B cell (primary cell): ENCODE measurements around the gene PPL. TPM values are rescaled to one million over a fixed set of nuclear protein-coding genes. Genes with fewer than 3 reads are reported as not detected.

Experiments used
- ATAC-seq: fragments of 200-7000 bp; cut with Tn5 transposase; one replicate; pipeline ENCODE4 v1.10.0; 2021; ENCODE audit warnings: low read depth, mild to moderate bottlenecking, moderate number of reproducible peaks, moderate library complexity
- CTCF ChIA-PET: fragments of 350-600 bp; sonication (Branson Sonifier 250); formaldehyde crosslinking; loops from one replicate; lab custom pipeline; 2021; ENCODE audit warnings: antibody characterized with exemption, inconsistent platforms; lab: Charles Lee
- POLR2A ChIA-PET: fragments of 350-600 bp; sonication (Branson Sonifier 250); formaldehyde crosslinking; loops from one replicate; lab custom pipeline; 2021; ENCODE audit warnings: antibody characterized with exemption; lab: Charles Lee
- DNase-seq: peaks from one replicate; pipeline ENCODE4 v3.0.0; 2013
- H2AFZ ChIP-seq: 2 replicates; pipeline ENCODE4 v1.6.1; 2012; ENCODE audit warnings: mild to moderate bottlenecking, low read depth, low read length; ENCODE audit not compliant: insufficient read depth, poor library complexity, severe bottlenecking
- H3K27ac ChIP-seq, 2 donors: 1 replicate in 1 of 2; 2 replicates in 1 of 2; pipeline ENCODE4 v1.5.1; 2012 to 2013; ENCODE audit warnings: low read length in 2 of 2, mild to moderate bottlenecking in 2 of 2, moderate library complexity in 1 of 2
- H3K27me3 ChIP-seq, 4 experiments: fragments of 200-600 bp in 1 of 4; sonication (generic) in 1 of 4; replicated peaks in 1 of 4; 1 replicate in 2 of 4; 2 replicates in 2 of 4; pipeline versions ENCODE4 v1.6.1 to v1.7.0; 2013 to 2016; ENCODE audit warnings: low read length in 3 of 4, mild to moderate bottlenecking in 2 of 4, mixed read lengths in 1 of 4, moderate library complexity in 1 of 4; ENCODE audit not compliant: insufficient read depth in 4 of 4, control insufficient read depth in 3 of 4; ENCODE audit errors: control extremely low read depth in 1 of 4
- H3K36me3 ChIP-seq, 2 experiments: replicated peaks in 1 of 2; 1 replicate in 1 of 2; 2 replicates in 1 of 2; pipeline versions ENCODE4 v1.6.1 to v1.7.1; 2013; ENCODE audit warnings: low read length in 1 of 2; ENCODE audit not compliant: insufficient read depth in 2 of 2, control insufficient read depth in 1 of 2; ENCODE audit errors: control extremely low read depth in 1 of 2, extremely low read depth in 1 of 2
- H3K4me1 ChIP-seq, 2 donors: fragments of 200-600 bp in 1 of 2; sonication (generic) in 1 of 2; 1 replicate in 1 of 2; 2 replicates in 1 of 2; pipeline versions ENCODE4 v1.5.1 to v1.6.1; 2013 to 2017; ENCODE audit warnings: low read length in 2 of 2; ENCODE audit not compliant: control insufficient read depth in 2 of 2, insufficient read depth in 2 of 2
- H3K4me2 ChIP-seq: replicated peaks from 2 replicates; pipeline ENCODE3; 2012; ENCODE audit warnings: mild to moderate bottlenecking, low read depth, low read length; ENCODE audit not compliant: poor library complexity, severe bottlenecking
- H3K4me3 ChIP-seq, 5 experiments: fragments of 200-600 bp in 1 of 5; sonication (generic) in 1 of 5; 1 replicate in 3 of 5; 2 replicates in 2 of 5; pipeline versions ENCODE4 v1.5.1 to v1.7.0; 2011 to 2016; ENCODE audit warnings: low read length in 4 of 5, mild to moderate bottlenecking in 4 of 5, low read depth in 2 of 5, control low read depth in 1 of 5, moderate library complexity in 1 of 5; ENCODE audit not compliant: insufficient read depth in 1 of 5; ENCODE audit errors: control extremely low read depth in 1 of 5, extremely low read depth in 1 of 5
- H3K79me2 ChIP-seq: fragments of 200-600 bp; sonication (generic); one replicate; pipeline ENCODE4 v1.6.0; 2016; ENCODE audit warnings: low read length; ENCODE audit not compliant: control insufficient read depth, insufficient read depth
- H3K9ac ChIP-seq: fragments of 200-600 bp; sonication (generic); 2 replicates; pipeline ENCODE4 v1.6.1; 2017; ENCODE audit warnings: mild to moderate bottlenecking, low read length, moderate library complexity
- H3K9me3 ChIP-seq, 3 donors: one replicate each; pipeline versions ENCODE4 v1.6.1 to v1.7.1; 2013; ENCODE audit warnings: low read length in 2 of 3; ENCODE audit not compliant: control insufficient read depth in 2 of 3, insufficient read depth in 1 of 3; ENCODE audit errors: control extremely low read depth in 1 of 3
- H4K20me1 ChIP-seq: 2 replicates; pipeline ENCODE4 v1.6.0; 2012; ENCODE audit warnings: mild to moderate bottlenecking, low read length; ENCODE audit not compliant: insufficient read depth, control insufficient read depth, poor library complexity, severe bottlenecking
- H3K27ac Mint-ChIP-seq: one replicate; pipeline ENCODE4 v1.8.0; 2021; ENCODE audit warnings: mixed read lengths
- H3K27me3 Mint-ChIP-seq: one replicate; pipeline ENCODE4 v1.8.0; 2021; ENCODE audit warnings: mixed read lengths
- H3K4me1 Mint-ChIP-seq: one replicate; pipeline ENCODE4 v1.8.0; 2021; ENCODE audit warnings: mixed read lengths
- H3K4me3 Mint-ChIP-seq: one replicate; pipeline ENCODE4 v1.8.0; 2021; ENCODE audit warnings: mixed read lengths
- H3K9me3 Mint-ChIP-seq: one replicate; pipeline ENCODE4 v1.8.0; 2022; ENCODE audit warnings: mixed read lengths; ENCODE audit not compliant: insufficient read depth
- EZH2 ChIP-seq: IDR thresholded peaks from 2 replicates; pipeline ENCODE4 v1.6.1; 2012; ENCODE audit warnings: borderline replicate concordance, low read depth, mild to moderate bottlenecking, moderate library complexity, low read length; ENCODE audit not compliant: insufficient read depth, poor library complexity, severe bottlenecking
- WGBS: methylation state at CpG from one replicate; pipeline ENCODE4 v1.1.5; 2013; ENCODE audit warnings: missing lambda C conversion rate; ENCODE audit not compliant: insufficient coverage; 5-methylcytosine and 5-hydroxymethylcytosine counted together
- intact Hi-C: fragments of 100-400 bp; cut with micrococcal nuclease; formaldehyde crosslinking; loops from one replicate; pipeline ENCODE4 v1.10.0; 2022
- polyA plus RNA-seq: library from polyadenylated mRNA; depleted of rRNA; stranded (reverse); fragments of >200 nt; gene quantifications from 2 replicates; pipeline ENCODE4 v1.2.3, GENCODE V29; 2012
- total RNA-seq, 2 donors: library from RNA; stranded (reverse); fragments of 120-200 nt in 1 of 2; gene quantifications; 1 replicate in 1 of 2; 2 replicates in 1 of 2; pipeline versions ENCODE4 v1.2.3 to v1.2.4, GENCODE V29; 2013 to 2022
- TF ChIP-seq, protein P1 (sequence below): fragments of 200-600 bp; IDR thresholded peaks from one replicate; pipeline ENCODE4 v1.8.0; 2022; ENCODE audit warnings: antibody characterized with exemption, mild to moderate bottlenecking

The PPL gene
- total and polyA plus RNA-seq, 2 donors (not counting 1 experiment from before 2014, with no cell fraction given), result not detected

GRCh38 chr16:4962716-4963115, 25.8 kb upstream of the PPL start:
- H3K4me3 Mint-ChIP-seq, result no peak overlapping the region
- no peak overlapping the region for H2AFZ ChIP-seq
- no peak overlapping the region for H3K4me2 ChIP-seq
- H3K27me3 Mint-ChIP-seq, result peaks cover 34% of the 10 kb centered on the region
- no peaks in the 10 kb centered on the region for H3K79me2 ChIP-seq
- H4K20me1 ChIP-seq, result no peaks in the 10 kb centered on the region
- H3K27ac Mint-ChIP-seq, result no peak overlapping the region
- ChIA-PET CTCF (no interaction called here), POLR2A (no interaction called here)
- no peak for TF ChIP-seq EZH2
- TF ChIP-seq, protein P1, sequence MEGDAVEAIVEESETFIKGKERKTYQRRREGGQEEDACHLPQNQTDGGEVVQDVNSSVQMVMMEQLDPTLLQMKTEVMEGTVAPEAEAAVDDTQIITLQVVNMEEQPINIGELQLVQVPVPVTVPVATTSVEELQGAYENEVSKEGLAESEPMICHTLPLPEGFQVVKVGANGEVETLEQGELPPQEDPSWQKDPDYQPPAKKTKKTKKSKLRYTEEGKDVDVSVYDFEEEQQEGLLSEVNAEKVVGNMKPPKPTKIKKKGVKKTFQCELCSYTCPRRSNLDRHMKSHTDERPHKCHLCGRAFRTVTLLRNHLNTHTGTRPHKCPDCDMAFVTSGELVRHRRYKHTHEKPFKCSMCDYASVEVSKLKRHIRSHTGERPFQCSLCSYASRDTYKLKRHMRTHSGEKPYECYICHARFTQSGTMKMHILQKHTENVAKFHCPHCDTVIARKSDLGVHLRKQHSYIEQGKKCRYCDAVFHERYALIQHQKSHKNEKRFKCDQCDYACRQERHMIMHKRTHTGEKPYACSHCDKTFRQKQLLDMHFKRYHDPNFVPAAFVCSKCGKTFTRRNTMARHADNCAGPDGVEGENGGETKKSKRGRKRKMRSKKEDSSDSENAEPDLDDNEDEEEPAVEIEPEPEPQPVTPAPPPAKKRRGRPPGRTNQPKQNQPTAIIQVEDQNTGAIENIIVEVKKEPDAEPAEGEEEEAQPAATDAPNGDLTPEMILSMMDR, result no peak
- no peaks in the 10 kb centered on the region for H3K36me3 ChIP-seq
- peaks cover 0 to 31% (median 18%) of the 10 kb centered on the region in 4 experiments for H3K27me3 ChIP-seq
- no peak overlapping the region for H3K9ac ChIP-seq
- ATAC-seq (no peak), DNase-seq (no peak)
- H3K27ac ChIP-seq, result no peak overlapping the region
- peaks cover 10% of the 10 kb centered on the region for H3K4me1 Mint-ChIP-seq
- 58% methylated on average over 5 of the region's 7 CpGs for WGBS
- peaks cover 0 to 14% (median 0%) of the 10 kb centered on the region in 3 donors for H3K9me3 ChIP-seq
- peaks cover 11 to 12% of the 10 kb centered on the region in 2 donors for H3K4me1 ChIP-seq
- no peaks in the 10 kb centered on the region for H3K9me3 Mint-ChIP-seq
- intact Hi-C loops, result no loop called here
- H3K4me3 ChIP-seq, result no peak overlapping the region

- CTCF ChIA-PET, result no interaction called here
- 74% methylated on average over 5 of the region's 6 CpGs for WGBS
- Mint-ChIP-seq H3K4me3 (no peak overlapping the region), H3K27ac (no peak overlapping the region), H3K4me1 (peaks cover 19% of the 10 kb centered on the region), H3K27me3 (peaks cover 46% of the 10 kb centered on the region), H3K9me3 (no peaks in the 10 kb centered on the region)
- Histone ChIP-seq H3K4me3 (no peak overlapping the region), H3K4me2 (no peak overlapping the region), H4K20me1 (no peaks in the 10 kb centered on the region), H3K36me3 (no peaks in the 10 kb centered on the region), H3K27ac (no peak overlapping the region), H3K4me1 (peaks cover 15% of the 10 kb centered on the region in 2 donors), H3K27me3 (peaks cover 0 to 48% (median 22%) of the 10 kb centered on the region in 4 experiments), H3K9me3 (peaks cover 0 to 20% (median 0%) of the 10 kb centered on the region in 3 donors), H3K79me2 (no peaks in the 10 kb centered on the region), H3K9ac (no peak overlapping the region), H2AFZ (no peak overlapping the region)
- no peak for ATAC-seq
- POLR2A ChIA-PET, result interaction anchor here (0.6 kb wide), 1 partner anchor 106 kb away, joined by 4 read pairs; no protein-coding TSS in a partner anchor
- no peak for TF ChIP-seq EZH2
- TF ChIP-seq, protein P1, result no peak
- intact Hi-C loops, result no loop called here
- no peak for DNase-seq
These were observed 23.6 kb upstream of the PPL start for GRCh38 chr16:4960579-4960978.
